ENCODE results near the gene ACOX3.

DNA sequence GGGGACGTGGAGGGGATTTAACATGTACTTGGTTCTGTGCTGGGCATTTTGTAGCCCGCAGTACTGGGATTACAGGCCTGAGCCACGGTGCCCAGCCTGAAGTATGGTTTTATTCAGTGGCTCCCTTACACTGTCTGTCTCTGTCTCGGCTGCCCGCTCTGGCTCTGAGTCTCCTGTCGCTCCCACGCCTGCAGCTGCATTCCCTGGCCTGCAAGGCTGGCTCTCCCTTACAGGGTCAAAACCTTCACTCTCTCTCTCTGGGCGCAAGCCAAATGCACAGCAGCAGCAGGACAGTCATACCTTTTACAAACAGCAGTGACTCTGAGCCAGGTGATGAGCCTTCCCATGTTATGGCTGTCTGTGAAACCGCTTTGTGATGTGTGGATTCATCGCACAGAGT is 98.8 kb downstream of the ACOX3 start:
- TF ChIP-seq, protein P1, sequence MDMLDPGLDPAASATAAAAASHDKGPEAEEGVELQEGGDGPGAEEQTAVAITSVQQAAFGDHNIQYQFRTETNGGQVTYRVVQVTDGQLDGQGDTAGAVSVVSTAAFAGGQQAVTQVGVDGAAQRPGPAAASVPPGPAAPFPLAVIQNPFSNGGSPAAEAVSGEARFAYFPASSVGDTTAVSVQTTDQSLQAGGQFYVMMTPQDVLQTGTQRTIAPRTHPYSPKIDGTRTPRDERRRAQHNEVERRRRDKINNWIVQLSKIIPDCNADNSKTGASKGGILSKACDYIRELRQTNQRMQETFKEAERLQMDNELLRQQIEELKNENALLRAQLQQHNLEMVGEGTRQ (IDR thresholded peaks at IDR 0.05; ENCODE audit: low read length) = no peak
- no peak for TF ChIP-seq HDAC2 (IDR thresholded peaks at IDR 0.05; ENCODE audit: borderline replicate concordance in 1 of 2, low read depth in 2 of 2, low read length in 2 of 2)
- TF ChIP-seq POLR2AphosphoS5 (IDR thresholded peaks at IDR 0.05; ENCODE audit: low read depth, low read length) = no peak
- TF ChIP-seq SP2 (IDR thresholded peaks at IDR 0.05; ENCODE audit: low read length) = no peak
- no peak for TF ChIP-seq SIN3A (conservative IDR thresholded peaks at IDR 0.05 in 1 of 2, IDR thresholded peaks at IDR 0.05 in 1 of 2; ENCODE audit: low read depth in 1 of 2, low read length in 2 of 2)
